SK-N-SH (cell line): ENCODE results near the gene FUS.

Experiments used
- POLR2AphosphoS5 ChIP-seq: IDR thresholded peaks from 2 replicates; pipeline ENCODE4 v1.6.1; 2012; ENCODE audit warnings: low read depth, low read length
- RXRA ChIP-seq: IDR thresholded peaks from 2 replicates; pipeline ENCODE4 v1.4.0; 2012; ENCODE audit warnings: low read depth, mild to moderate bottlenecking, borderline replicate concordance
- TAF1 ChIP-seq: IDR thresholded peaks from 2 replicates; pipeline ENCODE4 v1.6.1; 2012; ENCODE audit warnings: low read depth, mild to moderate bottlenecking, low read length, moderate library complexity, borderline replicate concordance
- USF2 ChIP-seq: fragments of 150-350 bp; IDR thresholded peaks from 2 replicates; pipeline ENCODE4 v1.6.1; 2017; ENCODE audit warnings: antibody characterized with exemption, low read length, low read depth, borderline replicate concordance
- TF ChIP-seq, protein P1 (sequence below): IDR thresholded peaks from 2 replicates; pipeline ENCODE4 v1.4.0; 2012; ENCODE audit warnings: low read depth
- TF ChIP-seq, protein P2 (sequence below): fragments of 200-600 bp; sonication (generic); IDR thresholded peaks from 2 replicates; pipeline ENCODE4 v1.6.1; 2017; ENCODE audit warnings: antibody characterized with exemption, mild to moderate bottlenecking, moderate library complexity

DNA sequence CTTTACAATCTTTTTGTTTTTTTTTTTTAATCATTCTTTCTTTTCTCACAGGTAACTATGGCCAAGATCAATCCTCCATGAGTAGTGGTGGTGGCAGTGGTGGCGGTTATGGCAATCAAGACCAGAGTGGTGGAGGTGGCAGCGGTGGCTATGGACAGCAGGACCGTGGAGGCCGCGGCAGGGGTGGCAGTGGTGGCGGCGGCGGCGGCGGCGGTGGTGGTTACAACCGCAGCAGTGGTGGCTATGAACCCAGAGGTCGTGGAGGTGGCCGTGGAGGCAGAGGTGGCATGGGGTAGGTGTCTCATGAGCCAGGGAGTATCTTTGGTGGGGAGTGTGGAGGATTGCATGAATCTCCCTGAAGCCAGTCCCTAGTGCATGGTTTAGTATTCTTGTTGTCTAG lies 4.9 kb downstream of the FUS start:
- TF ChIP-seq, protein P1, sequence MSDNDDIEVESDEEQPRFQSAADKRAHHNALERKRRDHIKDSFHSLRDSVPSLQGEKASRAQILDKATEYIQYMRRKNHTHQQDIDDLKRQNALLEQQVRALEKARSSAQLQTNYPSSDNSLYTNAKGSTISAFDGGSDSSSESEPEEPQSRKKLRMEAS: no peak
- TF ChIP-seq, protein P2, sequence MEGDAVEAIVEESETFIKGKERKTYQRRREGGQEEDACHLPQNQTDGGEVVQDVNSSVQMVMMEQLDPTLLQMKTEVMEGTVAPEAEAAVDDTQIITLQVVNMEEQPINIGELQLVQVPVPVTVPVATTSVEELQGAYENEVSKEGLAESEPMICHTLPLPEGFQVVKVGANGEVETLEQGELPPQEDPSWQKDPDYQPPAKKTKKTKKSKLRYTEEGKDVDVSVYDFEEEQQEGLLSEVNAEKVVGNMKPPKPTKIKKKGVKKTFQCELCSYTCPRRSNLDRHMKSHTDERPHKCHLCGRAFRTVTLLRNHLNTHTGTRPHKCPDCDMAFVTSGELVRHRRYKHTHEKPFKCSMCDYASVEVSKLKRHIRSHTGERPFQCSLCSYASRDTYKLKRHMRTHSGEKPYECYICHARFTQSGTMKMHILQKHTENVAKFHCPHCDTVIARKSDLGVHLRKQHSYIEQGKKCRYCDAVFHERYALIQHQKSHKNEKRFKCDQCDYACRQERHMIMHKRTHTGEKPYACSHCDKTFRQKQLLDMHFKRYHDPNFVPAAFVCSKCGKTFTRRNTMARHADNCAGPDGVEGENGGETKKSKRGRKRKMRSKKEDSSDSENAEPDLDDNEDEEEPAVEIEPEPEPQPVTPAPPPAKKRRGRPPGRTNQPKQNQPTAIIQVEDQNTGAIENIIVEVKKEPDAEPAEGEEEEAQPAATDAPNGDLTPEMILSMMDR: no peak
- no peak for TF ChIP-seq POLR2AphosphoS5
- no peak for TF ChIP-seq USF2
- no peak for TF ChIP-seq RXRA
- TF ChIP-seq TAF1: no peak
